ENCODE measurements around the gene HPCAL1.
"Not testable (repeated sequence)": the region's sequence is repeated elsewhere in the genome, so short reads cannot be mapped to it uniquely, and the experiment has no call there.

The HPCAL1 gene

GRCh38 chr2:10434886-10435819 lies 132.4 kb downstream of the HPCAL1 start:
- Histone ChIP-seq H3K27ac (ENCODE audit: low read length) (no peak overlapping the region), H3K9me3 (ENCODE audit: control insufficient read depth in 1 of 2, low read length in 2 of 2) (no peaks in the 10 kb centered on the region), H3K36me3 (ENCODE audit: control insufficient read depth in 1 of 2, insufficient read depth in 2 of 2, low read length in 2 of 2) (peaks cover 8 to 9% of the 10 kb centered on the region in 2 donors), H3K27me3 (ENCODE audit: low read depth, low read length) (peaks cover 5% of the 10 kb centered on the region), H3K4me3 (ENCODE audit: low read depth in 1 of 2, low read length in 2 of 2) (no peak overlapping the region), H3K4me1 (ENCODE audit: control insufficient read depth in 1 of 2, insufficient read depth in 2 of 2, low read length in 2 of 2) (peaks cover 0 to 3% of the 10 kb centered on the region in 2 donors)

- Histone ChIP-seq H3K9me3 (ENCODE audit: control insufficient read depth in 1 of 2, low read length in 2 of 2) (no peaks in the 10 kb centered on the region), H3K27me3 (ENCODE audit: low read depth, low read length) (peaks cover 5% of the 10 kb centered on the region), H3K4me1 (ENCODE audit: control insufficient read depth in 1 of 2, insufficient read depth in 2 of 2, low read length in 2 of 2) (peaks cover 0 to 3% of the 10 kb centered on the region in 2 donors), H3K27ac (ENCODE audit: low read length) (no peak overlapping the region), H3K4me3 (ENCODE audit: low read depth in 1 of 2, low read length in 2 of 2) (no peak overlapping the region), H3K36me3 (ENCODE audit: control insufficient read depth in 1 of 2, insufficient read depth in 2 of 2, low read length in 2 of 2) (peaks cover 15 to 16% of the 10 kb centered on the region in 2 donors)
Measured at GRCh38 chr2:10435820-10436204, 133.1 kb downstream of the HPCAL1 start.

GRCh38 chr2:10436583-10437110 lies 133.9 kb downstream of the HPCAL1 start:
- Histone ChIP-seq H3K4me3 (ENCODE audit: low read depth in 1 of 2, low read length in 2 of 2) (no peak overlapping the region), H3K4me1 (ENCODE audit: control insufficient read depth in 1 of 2, insufficient read depth in 2 of 2, low read length in 2 of 2) (peaks cover 0 to 3% of the 10 kb centered on the region in 2 donors), H3K27ac (ENCODE audit: low read length) (no peak overlapping the region), H3K36me3 (ENCODE audit: control insufficient read depth in 1 of 2, insufficient read depth in 2 of 2, low read length in 2 of 2) (peaks cover 21 to 24% of the 10 kb centered on the region in 2 donors), H3K27me3 (ENCODE audit: low read depth, low read length) (peaks cover 5% of the 10 kb centered on the region), H3K9me3 (ENCODE audit: control insufficient read depth in 1 of 2, low read length in 2 of 2) (no peaks in the 10 kb centered on the region)

GRCh38 chr2:10437806-10438205 lies 135.1 kb downstream of the HPCAL1 start:
- Histone ChIP-seq H3K36me3 (ENCODE audit: control insufficient read depth in 1 of 2, insufficient read depth in 2 of 2, low read length in 2 of 2) (peaks cover 32 to 36% of the 10 kb centered on the region in 2 donors), H3K4me1 (ENCODE audit: control insufficient read depth in 1 of 2, insufficient read depth in 2 of 2, low read length in 2 of 2) (peaks cover 0 to 3% of the 10 kb centered on the region in 2 donors), H3K9me3 (ENCODE audit: control insufficient read depth in 1 of 2, low read length in 2 of 2) (no peaks in the 10 kb centered on the region), H3K27me3 (ENCODE audit: low read depth, low read length) (peaks cover 5% of the 10 kb centered on the region), H3K4me3 (ENCODE audit: low read depth in 1 of 2, low read length in 2 of 2) (no peak overlapping the region), H3K27ac (ENCODE audit: low read length) (no peak overlapping the region)

GRCh38 chr2:10438688-10439087 lies 136.0 kb downstream of the HPCAL1 start:
- Histone ChIP-seq H3K27ac (ENCODE audit: low read length) (no peak overlapping the region), H3K36me3 (ENCODE audit: control insufficient read depth in 1 of 2, insufficient read depth in 2 of 2, low read length in 2 of 2) (peaks cover 41 to 45% of the 10 kb centered on the region in 2 donors), H3K27me3 (ENCODE audit: low read depth, low read length) (no peaks in the 10 kb centered on the region), H3K4me1 (ENCODE audit: control insufficient read depth in 1 of 2, insufficient read depth in 2 of 2, low read length in 2 of 2) (peaks cover 0 to 3% of the 10 kb centered on the region in 2 donors), H3K4me3 (ENCODE audit: low read depth in 1 of 2, low read length in 2 of 2) (no peak overlapping the region), H3K9me3 (ENCODE audit: control insufficient read depth in 1 of 2, low read length in 2 of 2) (no peaks in the 10 kb centered on the region)

- Histone ChIP-seq H3K27ac (ENCODE audit: low read length) (no peak overlapping the region), H3K4me1 (ENCODE audit: control insufficient read depth in 1 of 2, insufficient read depth in 2 of 2, low read length in 2 of 2) (peaks cover 0 to 3% of the 10 kb centered on the region in 2 donors), H3K4me3 (ENCODE audit: low read depth in 1 of 2, low read length in 2 of 2) (no peak overlapping the region), H3K36me3 (ENCODE audit: control insufficient read depth in 1 of 2, insufficient read depth in 2 of 2, low read length in 2 of 2) (peaks cover 47 to 51% of the 10 kb centered on the region in 2 donors), H3K9me3 (ENCODE audit: control insufficient read depth in 1 of 2, low read length in 2 of 2) (no peaks in the 10 kb centered on the region), H3K27me3 (ENCODE audit: low read depth, low read length) (no peaks in the 10 kb centered on the region)
Measured at GRCh38 chr2:10439185-10439879, 136.6 kb downstream of the HPCAL1 start.

GRCh38 chr2:10439971-10440370 lies 137.3 kb downstream of the HPCAL1 start:
- Histone ChIP-seq H3K9me3 (ENCODE audit: control insufficient read depth in 1 of 2, low read length in 2 of 2) (no peaks in the 10 kb centered on the region), H3K27me3 (ENCODE audit: low read depth, low read length) (no peaks in the 10 kb centered on the region), H3K36me3 (ENCODE audit: control insufficient read depth in 1 of 2, insufficient read depth in 2 of 2, low read length in 2 of 2) (peaks cover 52 to 56% of the 10 kb centered on the region in 2 donors), H3K4me3 (ENCODE audit: low read depth in 1 of 2, low read length in 2 of 2) (no peak overlapping the region), H3K4me1 (ENCODE audit: control insufficient read depth in 1 of 2, insufficient read depth in 2 of 2, low read length in 2 of 2) (no peaks in the 10 kb centered on the region), H3K27ac (ENCODE audit: low read length) (no peak overlapping the region)

- H3K36me3 ChIP-seq (ENCODE audit: control insufficient read depth in 1 of 2, insufficient read depth in 2 of 2, low read length in 2 of 2) = peaks cover 52 to 56% of the 10 kb centered on the region in 2 donors
Measured at GRCh38 chr2:10440736-10441135, 138.0 kb downstream of the HPCAL1 start.

GRCh38 chr2:10441948-10442347 lies 139.2 kb downstream of the HPCAL1 start:
- H3K9me3 ChIP-seq (ENCODE audit: control insufficient read depth in 1 of 2, low read length in 2 of 2) = no peaks in the 10 kb centered on the region
- peaks cover 52 to 56% of the 10 kb centered on the region in 2 donors for H3K36me3 ChIP-seq (ENCODE audit: control insufficient read depth in 1 of 2, insufficient read depth in 2 of 2, low read length in 2 of 2)
- H3K27me3 ChIP-seq (ENCODE audit: low read depth, low read length) = no peaks in the 10 kb centered on the region
- H3K4me3 ChIP-seq (ENCODE audit: low read depth in 1 of 2, low read length in 2 of 2) = no peak overlapping the region
- H3K4me1 ChIP-seq (ENCODE audit: control insufficient read depth in 1 of 2, insufficient read depth in 2 of 2, low read length in 2 of 2) = peaks cover 2 to 4% of the 10 kb centered on the region in 2 donors
- H3K27ac ChIP-seq (ENCODE audit: low read length) = no peak overlapping the region

More at GRCh38 chr2:10440736-10441135, 138.0 kb downstream of the HPCAL1 start:
- Histone ChIP-seq H3K4me1 (ENCODE audit: control insufficient read depth in 1 of 2, insufficient read depth in 2 of 2, low read length in 2 of 2) (no peaks in the 10 kb centered on the region), H3K9me3 (ENCODE audit: control insufficient read depth in 1 of 2, low read length in 2 of 2) (no peaks in the 10 kb centered on the region), H3K27ac (ENCODE audit: low read length) (no peak overlapping the region), H3K4me3 (ENCODE audit: low read depth in 1 of 2, low read length in 2 of 2) (no peak overlapping the region), H3K27me3 (ENCODE audit: low read depth, low read length) (no peaks in the 10 kb centered on the region)

GRCh38 chr2:10442469-10443126 lies 139.9 kb downstream of the HPCAL1 start:
- peaks cover 52 to 56% of the 10 kb centered on the region in 2 donors for H3K36me3 ChIP-seq (ENCODE audit: control insufficient read depth in 1 of 2, insufficient read depth in 2 of 2, low read length in 2 of 2)
- not testable (repeated sequence) for H3K27ac ChIP-seq (ENCODE audit: low read length); H3K4me3 ChIP-seq (ENCODE audit: low read depth in 1 of 2, low read length in 2 of 2); H3K27me3 ChIP-seq (ENCODE audit: low read depth, low read length); H3K9me3 ChIP-seq (ENCODE audit: control insufficient read depth in 1 of 2, low read length in 2 of 2); H3K4me1 ChIP-seq (ENCODE audit: control insufficient read depth in 1 of 2, insufficient read depth in 2 of 2, low read length in 2 of 2)

- peaks cover 51 to 54% of the 10 kb centered on the region in 2 donors for H3K36me3 ChIP-seq (ENCODE audit: control insufficient read depth in 1 of 2, insufficient read depth in 2 of 2, low read length in 2 of 2)
Measured at GRCh38 chr2:10444463-10444862, 141.8 kb downstream of the HPCAL1 start.

More at GRCh38 chr2:10444463-10444862, 141.8 kb downstream of the HPCAL1 start:
- no peaks in the 10 kb centered on the region for H3K9me3 ChIP-seq (ENCODE audit: control insufficient read depth in 1 of 2, low read length in 2 of 2)
- peaks cover 2 to 8% of the 10 kb centered on the region in 2 donors for H3K4me1 ChIP-seq (ENCODE audit: control insufficient read depth in 1 of 2, insufficient read depth in 2 of 2, low read length in 2 of 2)
- H3K27ac ChIP-seq (ENCODE audit: low read length) = no peak overlapping the region
- H3K27me3 ChIP-seq (ENCODE audit: low read depth, low read length) = no peaks in the 10 kb centered on the region
- H3K4me3 ChIP-seq (ENCODE audit: low read depth in 1 of 2, low read length in 2 of 2) = no peak overlapping the region
